NCI-H2081 (cell line): ENCODE measurements around the gene NDUFS2.
A peak's percentile ranks its signal among the peaks of the same experiment; 100 is the strongest.

Experiments used
- DNase-seq, 2 experiments: peaks; one replicate each; lab custom pipeline; 2025; lab: John Stamatoyannopoulos, UW

Gene NDUFS2

DNA sequence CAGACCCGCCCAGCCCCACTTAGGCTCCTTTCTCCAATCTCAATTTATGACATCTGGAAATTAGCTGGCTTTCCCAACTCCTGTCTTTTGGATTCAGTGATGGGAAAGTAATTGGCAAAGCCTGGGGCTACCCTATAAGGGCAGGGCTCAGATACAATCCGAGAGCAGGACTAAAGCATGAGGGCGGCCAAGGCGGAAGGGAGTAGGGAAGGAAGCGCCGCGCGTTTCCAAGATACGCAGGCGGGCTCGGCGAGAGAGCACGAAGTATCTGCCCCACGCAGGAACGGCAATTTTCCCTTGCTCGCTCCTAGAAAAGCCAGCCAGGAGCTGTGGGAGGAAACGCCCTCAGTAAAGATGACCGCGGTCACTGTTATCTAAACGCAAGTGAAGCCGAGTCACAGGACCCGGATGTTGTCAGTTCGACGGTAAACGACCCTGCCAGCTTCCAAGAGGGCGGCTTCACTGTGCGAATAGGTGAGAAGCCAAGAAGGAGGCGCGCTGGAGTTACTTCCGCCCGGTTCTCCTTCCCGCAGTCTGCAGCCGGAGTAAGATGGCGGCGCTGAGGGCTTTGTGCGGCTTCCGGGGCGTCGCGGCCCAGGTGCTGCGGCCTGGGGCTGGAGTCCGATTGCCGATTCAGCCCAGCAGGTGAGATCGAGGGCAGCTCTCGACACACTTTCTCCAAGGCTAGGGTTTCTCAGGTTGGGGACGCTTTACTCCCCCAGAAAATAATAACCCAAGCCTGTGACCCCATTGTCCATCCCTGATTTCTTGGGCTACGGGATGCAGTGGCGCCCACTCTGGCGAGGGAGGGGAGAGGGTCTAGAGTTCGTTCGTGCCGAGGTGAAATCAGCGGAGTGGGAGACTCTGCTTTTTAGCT is at the start of gene NDUFS2:
Gene NDUFS2, plus strand, starts transcription at position 532 of the 877 bp plus-strand sequence. Its CDS starts 19 bp downstream, at position 551.
- DNase-seq: peak; percentile 100

DNA sequence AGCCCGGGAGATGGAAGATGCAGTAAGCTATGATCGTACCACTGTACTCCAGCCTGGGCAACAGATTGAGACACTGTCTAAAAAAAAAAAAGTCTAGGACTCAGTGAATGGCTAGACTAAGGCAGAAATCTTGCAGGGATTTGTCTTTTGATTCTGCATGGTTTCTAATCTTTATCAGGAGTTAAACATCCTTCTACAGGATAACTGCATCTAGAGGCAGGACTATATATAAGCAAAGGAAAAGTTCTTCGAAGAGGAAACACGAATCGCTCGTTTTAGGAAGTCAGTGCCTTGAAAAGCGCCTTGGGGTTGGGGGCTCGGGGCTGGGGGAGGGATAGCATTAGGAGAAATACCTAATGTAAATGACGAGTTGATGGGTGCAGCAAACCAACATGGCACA is 49.0 kb upstream of the NDUFS2 start:
- DNase-seq: no peak

DNA sequence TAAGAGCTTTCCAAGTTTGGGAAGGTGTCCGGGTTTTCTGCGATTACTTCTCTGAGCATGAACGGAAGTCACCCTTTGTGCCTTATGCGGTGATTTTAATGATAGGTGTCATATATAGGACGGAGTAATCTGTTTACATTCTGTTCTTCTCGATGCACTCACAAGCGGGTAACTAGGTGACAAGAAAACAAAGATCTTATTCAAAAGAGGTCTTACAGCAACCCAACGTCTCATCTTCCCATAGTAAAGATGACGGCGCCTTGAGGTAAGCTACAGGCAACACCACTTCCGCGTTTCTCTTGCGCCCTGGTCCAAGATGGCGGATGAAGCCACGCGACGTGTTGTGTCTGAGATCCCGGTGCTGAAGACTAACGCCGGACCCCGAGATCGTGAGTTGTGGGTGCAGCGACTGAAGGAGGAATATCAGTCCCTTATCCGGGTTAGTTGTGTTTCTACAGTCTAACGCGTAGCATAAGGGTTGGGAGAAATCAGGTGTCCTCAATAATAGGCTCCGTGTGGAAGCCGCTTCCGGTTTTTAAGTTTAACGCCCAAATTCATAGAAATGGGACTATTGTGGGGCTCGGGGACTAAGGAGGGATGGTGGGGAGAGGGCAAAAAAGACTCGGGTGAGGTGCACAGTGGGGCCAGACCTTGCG is 48.4 kb upstream of the NDUFS2 start, which contains the start of gene UFC1:
Gene UFC1, plus strand, starts transcription at position 297 of the 656 bp plus-strand sequence. Its CDS starts 20 bp downstream, at position 317.
- peak; percentile 84 to 95 for DNase-seq

DNA sequence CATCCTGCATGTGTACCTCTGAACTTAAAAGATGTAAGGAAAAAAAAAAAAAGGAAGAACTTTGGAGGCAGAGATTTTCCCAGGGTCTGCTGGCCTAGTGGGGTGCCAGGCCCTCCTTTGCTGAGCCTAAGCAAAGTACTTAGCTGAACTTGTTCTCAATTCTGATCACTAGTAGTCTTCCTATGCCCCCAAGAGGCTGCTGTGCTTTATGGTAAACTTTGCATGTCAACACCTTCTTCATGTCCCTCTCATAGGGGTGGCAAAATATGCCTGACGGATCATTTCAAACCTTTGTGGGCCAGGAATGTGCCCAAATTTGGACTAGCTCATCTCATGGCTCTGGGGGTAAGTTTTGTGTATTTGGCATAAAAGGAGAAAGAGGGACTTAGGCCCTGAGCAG is 44.3 kb upstream of the NDUFS2 start:
- DNase-seq: no peak

DNA sequence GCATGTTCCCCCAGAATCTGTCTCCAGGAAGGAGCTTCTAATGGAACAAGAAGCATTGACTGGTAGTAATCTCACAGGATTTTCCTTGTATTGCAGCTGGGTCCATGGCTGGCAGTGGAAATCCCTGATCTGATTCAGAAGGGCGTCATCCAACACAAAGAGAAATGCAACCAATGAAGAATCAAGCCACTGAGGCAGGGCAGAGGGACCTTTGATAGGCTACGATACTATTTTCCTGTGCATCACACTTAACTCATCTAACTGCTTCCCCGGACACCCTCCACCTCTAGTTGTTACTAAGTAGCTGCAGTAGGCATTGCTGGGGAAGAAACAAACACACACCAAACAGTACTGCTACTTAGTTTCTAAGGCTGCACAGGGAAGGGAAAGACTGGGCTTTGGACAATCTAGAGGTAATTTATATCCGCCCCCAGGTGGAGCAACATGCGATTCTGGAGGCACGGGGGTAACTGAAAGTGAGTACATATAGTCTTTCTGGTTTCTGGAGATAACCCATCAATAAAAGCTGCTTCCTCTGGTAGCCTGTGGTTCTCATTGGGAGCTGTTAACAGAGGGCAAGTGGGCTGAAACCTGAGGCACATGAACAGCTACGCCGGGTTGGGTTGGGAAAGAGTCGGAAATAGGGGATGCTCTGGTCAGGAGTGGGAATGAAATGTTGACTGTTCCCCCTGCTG is 43.7 kb upstream of the NDUFS2 start:
- no peak for DNase-seq

DNA sequence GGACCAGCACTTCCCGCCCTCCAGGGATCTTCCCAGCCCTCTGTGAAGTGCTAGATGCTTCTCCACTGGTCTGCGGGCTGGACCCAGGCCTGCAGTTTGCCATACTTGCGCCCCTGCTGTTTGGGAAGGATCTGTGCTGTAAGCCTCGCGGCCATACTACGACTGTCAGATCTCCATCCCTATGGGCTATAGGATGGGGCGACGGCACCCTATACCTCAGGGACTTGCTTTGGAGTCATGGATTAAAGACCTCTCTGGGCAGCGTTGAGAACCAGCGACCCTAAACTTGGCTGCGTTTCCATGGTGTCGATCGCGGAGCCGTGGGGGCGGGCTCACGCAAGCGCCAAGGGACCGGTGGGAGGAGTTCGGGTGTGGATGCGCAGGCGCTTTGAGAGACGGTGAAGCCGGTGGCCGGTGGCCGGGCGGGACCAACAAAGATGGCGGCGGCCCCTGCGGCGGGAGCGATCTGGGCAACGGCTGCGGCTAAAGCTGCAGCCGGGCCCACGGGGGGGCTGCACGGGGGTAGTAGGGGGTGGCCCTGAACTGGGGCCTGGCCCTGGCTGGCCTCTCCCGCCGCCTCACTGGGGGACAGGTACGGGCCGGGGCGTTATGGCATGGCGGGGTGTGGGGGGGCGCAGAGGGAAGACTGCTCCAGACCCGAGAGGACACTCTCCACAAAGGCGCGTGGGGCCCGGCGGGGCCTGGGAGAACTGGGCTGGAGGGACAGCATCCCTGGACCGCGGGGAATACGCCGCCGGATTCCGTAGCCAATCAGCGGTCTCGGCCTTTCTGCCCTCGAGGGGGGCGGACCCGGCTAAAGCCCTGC is 42.9 kb upstream of the NDUFS2 start, which contains the start of gene USP21:
Gene USP21, plus strand, starts transcription at position 414 of the 826 bp plus-strand sequence. CDS start 1,141 bp downstream, outside the sequence.
- peak; percentile 95 to 97 for DNase-seq

DNA sequence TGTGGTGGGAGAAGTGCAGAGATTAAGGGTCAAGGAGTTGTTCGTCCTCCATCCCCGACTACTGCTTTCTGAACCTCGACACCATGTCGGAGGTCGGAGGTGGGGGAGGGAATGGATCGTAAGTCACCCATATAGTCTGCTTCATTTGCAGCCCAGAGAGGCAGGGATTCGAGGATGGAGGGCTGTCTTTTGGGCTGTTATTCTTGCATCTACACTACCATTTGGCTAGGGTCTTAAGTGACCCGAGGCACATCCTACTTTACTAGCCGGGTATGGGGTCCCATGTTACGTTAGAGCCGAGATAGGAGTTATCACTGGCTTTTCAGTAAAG is 42.3 kb upstream of the NDUFS2 start:
- DNase-seq: no peak

DNA sequence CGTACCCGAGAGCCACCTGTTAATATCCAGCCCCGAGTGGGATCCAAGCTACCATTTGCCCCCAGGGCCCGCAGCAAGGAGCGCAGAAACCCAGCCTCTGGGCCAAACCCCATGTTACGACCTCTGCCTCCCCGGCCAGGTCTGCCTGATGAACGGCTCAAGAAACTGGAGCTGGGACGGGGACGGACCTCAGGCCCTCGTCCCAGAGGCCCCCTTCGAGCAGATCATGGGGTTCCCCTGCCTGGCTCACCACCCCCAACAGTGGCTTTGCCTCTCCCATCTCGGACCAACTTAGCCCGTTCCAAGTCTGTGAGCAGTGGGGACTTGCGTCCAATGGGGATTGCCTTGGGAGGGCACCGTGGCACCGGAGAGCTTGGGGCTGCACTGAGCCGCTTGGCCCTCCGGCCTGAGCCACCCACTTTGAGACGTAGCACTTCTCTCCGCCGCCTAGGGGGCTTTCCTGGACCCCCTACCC is 41.5 kb upstream of the NDUFS2 start:
- DNase-seq: no peak

DNA sequence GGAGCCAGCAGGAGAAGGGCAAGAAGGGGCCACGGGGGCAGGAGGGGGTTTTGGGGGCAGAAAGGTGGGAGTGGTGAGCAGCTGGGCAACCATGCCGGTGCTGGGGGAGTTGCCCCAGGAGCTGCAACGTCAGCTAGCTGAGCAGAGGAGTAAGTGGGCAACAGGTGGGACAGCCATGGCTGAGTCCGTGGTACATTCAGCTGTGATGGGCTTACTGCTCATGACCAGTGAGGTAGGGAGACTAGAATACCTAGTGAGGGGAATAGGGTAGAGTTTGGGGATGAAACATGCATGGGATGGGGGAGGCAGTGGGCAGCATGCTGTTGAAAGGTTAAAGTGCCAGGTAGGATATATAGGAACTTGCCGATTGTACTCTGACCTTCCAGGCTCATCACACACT is 40.5 kb upstream of the NDUFS2 start:
- no peak for DNase-seq

GRCh38 chr1:161162052-161162451 is 40.1 kb upstream of the NDUFS2 start:
- DNase-seq: no peak

- no peak for DNase-seq
Observed at GRCh38 chr1:161162806-161163205, 39.4 kb upstream of the NDUFS2 start.

DNA sequence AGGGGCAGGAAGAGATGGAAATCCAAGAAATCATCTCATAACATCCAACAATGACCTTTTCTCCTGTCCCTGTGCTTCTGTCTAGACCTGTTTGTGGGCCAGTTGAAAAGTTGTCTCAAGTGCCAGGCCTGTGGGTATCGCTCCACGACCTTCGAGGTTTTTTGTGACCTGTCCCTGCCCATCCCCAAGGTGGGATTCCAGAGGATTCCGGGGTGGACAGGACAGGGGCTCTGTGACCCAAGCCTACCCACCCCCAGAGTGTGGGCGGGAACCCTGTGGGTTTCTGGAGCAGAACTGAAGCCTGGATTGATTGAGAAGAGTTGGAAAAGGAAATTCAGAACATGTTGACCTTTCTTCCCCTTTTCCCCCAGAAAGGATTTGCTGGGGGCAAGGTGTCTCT is 38.4 kb upstream of the NDUFS2 start:
- DNase-seq: no peak

- DNase-seq: no peak
Observed at GRCh38 chr1:161164901-161165610, 37.1 kb upstream of the NDUFS2 start.

- peak; percentile 98 to 99 for DNase-seq
Observed at GRCh38 chr1:161165742-161166668, 36.2 kb upstream of the NDUFS2 start, which contains the start of gene PPOX. Gene PPOX, plus strand, starts transcription at chr1:161166426. Its CDS starts 422 bp downstream, at chr1:161166848.

DNA sequence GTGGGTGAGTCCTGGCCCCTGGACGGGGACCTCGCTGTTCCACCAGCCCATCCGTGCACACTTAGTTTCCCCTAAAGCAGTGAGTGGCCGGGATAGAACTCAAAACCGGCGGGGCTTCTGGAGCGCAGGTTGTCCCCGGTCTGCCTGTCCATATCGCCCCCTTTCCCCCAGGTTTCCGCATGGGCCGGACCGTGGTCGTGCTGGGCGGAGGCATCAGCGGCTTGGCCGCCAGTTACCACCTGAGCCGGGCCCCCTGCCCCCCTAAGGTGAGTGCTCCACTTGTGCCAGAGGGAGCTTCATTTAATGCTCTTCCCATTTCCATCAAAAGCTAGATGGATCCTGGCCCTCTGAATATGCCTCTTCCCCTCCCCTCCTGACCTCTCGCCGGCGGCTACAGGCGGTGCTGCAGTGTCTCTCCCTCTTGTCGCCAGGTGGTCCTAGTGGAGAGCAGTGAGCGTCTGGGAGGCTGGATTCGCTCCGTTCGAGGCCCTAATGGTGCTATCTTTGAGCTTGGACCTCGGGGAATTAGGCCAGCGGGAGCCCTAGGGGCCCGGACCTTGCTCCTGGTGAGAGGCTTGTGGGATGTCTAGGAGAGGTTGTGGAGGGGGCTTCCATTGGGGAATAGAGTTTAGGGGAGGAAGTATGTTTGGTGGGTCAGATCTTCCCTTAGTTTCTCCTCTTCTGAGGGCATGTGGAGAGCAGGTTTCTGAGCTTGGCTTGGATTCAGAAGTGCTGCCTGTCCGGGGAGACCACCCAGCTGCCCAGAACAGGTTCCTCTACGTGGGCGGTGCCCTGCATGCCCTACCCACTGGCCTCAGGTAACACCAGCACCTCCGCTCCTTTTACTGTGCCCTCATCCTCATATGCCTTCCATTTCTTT is 35.3 kb upstream of the NDUFS2 start:
- peak in 1 of 2 experiments; percentile 24 for DNase-seq

GRCh38 chr1:161168906-161169305 is 33.3 kb upstream of the NDUFS2 start:
- DNase-seq: no peak

DNA sequence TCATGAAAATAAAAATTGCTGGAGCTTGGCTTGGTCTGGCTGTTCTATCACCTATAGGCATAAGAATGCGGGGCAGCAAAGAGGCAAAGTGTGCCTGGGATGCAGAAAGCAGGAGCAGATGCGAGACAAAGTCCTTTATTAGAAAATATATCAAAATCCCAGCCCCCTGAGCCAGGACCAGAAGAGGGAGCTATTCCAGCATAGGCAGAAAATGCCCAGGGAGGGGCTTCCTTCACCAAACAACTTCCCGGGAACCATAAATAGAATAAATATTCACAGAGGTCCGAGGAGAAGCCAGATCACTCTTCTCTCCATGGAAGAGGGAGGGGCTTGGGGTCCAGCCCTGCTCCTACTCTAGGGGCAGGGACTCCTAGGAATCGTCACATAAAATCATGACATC is 31.0 kb upstream of the NDUFS2 start:
- DNase-seq: no peak

- DNase-seq: no peak
Observed at GRCh38 chr1:161171696-161172095, 30.5 kb upstream of the NDUFS2 start.

DNA sequence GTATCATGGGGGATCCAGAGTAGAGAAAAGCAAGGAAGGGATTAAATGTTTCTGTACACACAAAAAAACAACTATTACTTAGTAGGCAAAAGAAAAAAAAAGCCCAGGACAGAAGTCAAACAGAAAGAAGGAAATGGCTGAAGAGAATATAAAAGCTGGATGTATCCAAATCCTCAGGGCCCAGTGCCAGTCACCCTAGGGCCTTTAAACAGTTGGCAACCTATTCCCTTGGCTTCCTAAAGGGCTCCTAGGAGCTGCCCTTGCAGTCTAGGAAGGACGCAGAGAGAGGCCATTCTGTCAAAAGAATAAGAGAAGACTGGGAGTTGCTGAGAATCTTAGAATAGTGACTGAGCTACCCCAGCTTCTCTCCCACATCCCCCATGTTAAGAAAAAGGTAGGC is 29.8 kb upstream of the NDUFS2 start:
- no peak for DNase-seq
